Eye (tissue), 1 donor: ENCODE measurements around the gene MRPL30.
A peak's percentile ranks its signal among the peaks of the same experiment; 100 is the strongest.
"Not testable (repeated sequence)": the region's sequence is repeated elsewhere in the genome, so short reads cannot be mapped to it uniquely, and the experiment has no call there.

Experiments used
- DNase-seq: peaks from one replicate; pipeline ENCODE4 v3.0.0-alpha.2; 2015

Gene MRPL30

GRCh38 chr2:99180755-99181623, at the start of gene MRPL30, which contains the start of gene MITD1:
Gene MRPL30, plus strand, starts transcription at chr2:99181184. Its CDS starts 5,020 bp downstream, at chr2:99186204.
Gene MITD1, minus strand, starts transcription at chr2:99181058. Its CDS starts 77 bp downstream, at chr2:99180981.
- DNase-seq = peak; percentile 98

GRCh38 chr2:99135044-99135556, 45.9 kb upstream of the MRPL30 start:
- not testable (repeated sequence) for DNase-seq

GRCh38 chr2:99139003-99139402, 42.0 kb upstream of the MRPL30 start:
- DNase-seq = no peak

GRCh38 chr2:99140056-99140859, 40.7 kb upstream of the MRPL30 start:
- no peak for DNase-seq

GRCh38 chr2:99140860-99141109, 40.2 kb upstream of the MRPL30 start:
- no peak for DNase-seq

- peak; percentile 97 for DNase-seq
Measured at GRCh38 chr2:99141110-99142108, 39.6 kb upstream of the MRPL30 start, which contains the start of gene C2orf15. Gene C2orf15, plus strand, starts transcription at chr2:99141707. Its CDS starts 8,852 bp downstream, at chr2:99150559.

- DNase-seq = no peak
Measured at GRCh38 chr2:99150706-99151105, 30.3 kb upstream of the MRPL30 start.

GRCh38 chr2:99152199-99152895, 28.6 kb upstream of the MRPL30 start:
- no peak for DNase-seq

- DNase-seq = no peak
Measured at GRCh38 chr2:99153921-99154604, 26.9 kb upstream of the MRPL30 start.

- peak; percentile 96 for DNase-seq
Measured at GRCh38 chr2:99154643-99155536, 26.1 kb upstream of the MRPL30 start, which contains the start of the genes LIPT1 and TSGA10. Gene LIPT1, plus strand, starts transcription at chr2:99154967. Its CDS starts 6,991 bp downstream, at chr2:99161958. Gene TSGA10, minus strand, starts transcription at chr2:99154942. Its CDS starts 45,503 bp downstream, at chr2:99109439.

- no peak for DNase-seq
Measured at GRCh38 chr2:99156891-99157290, 24.1 kb upstream of the MRPL30 start.

- no peak for DNase-seq
Measured at GRCh38 chr2:99158599-99158998, 22.4 kb upstream of the MRPL30 start.

GRCh38 chr2:99159594-99159993, 21.4 kb upstream of the MRPL30 start:
- DNase-seq = no peak

- DNase-seq = no peak
Measured at GRCh38 chr2:99166218-99166617, 14.8 kb upstream of the MRPL30 start.

GRCh38 chr2:99169534-99169933, 11.4 kb upstream of the MRPL30 start:
- DNase-seq = no peak

GRCh38 chr2:99171377-99172140, 9.4 kb upstream of the MRPL30 start:
- no peak for DNase-seq

- no peak for DNase-seq
Measured at GRCh38 chr2:99181624-99182000, 628 bp downstream of the MRPL30 start.

- no peak for DNase-seq
Measured at GRCh38 chr2:99183025-99183424, 2.0 kb downstream of the MRPL30 start.

GRCh38 chr2:99184811-99185210, 3.8 kb downstream of the MRPL30 start:
- no peak for DNase-seq
